ENCODE data around the gene TCEAL9.
"Not testable (repeated sequence)": the region's sequence is repeated elsewhere in the genome, so short reads cannot be mapped to it uniquely, and the experiment has no call there.

Gene TCEAL9

GRCh38 chrX:103347682-103348397 lies 8.5 kb upstream of the TCEAL9 start:
- Histone ChIP-seq H3K9ac (ENCODE audit: low read depth in 1 of 2, low read length in 2 of 2) (no peak overlapping the region), H3K9me3 (ENCODE audit: control insufficient read depth in 1 of 2, low read length in 2 of 2) (no peaks in the 10 kb centered on the region), H3K4me1 (ENCODE audit: control insufficient read depth in 1 of 2, insufficient read depth in 2 of 2, low read length in 2 of 2) (no peaks in the 10 kb centered on the region), H3K27me3 (ENCODE audit: control insufficient read depth in 1 of 2, insufficient read depth in 2 of 2, low read length in 2 of 2) (no peaks in the 10 kb centered on the region), H3K4me3 (ENCODE audit: low read depth in 1 of 2, low read length in 2 of 2) (no peak overlapping the region), H3K27ac (ENCODE audit: low read depth, low read length) (no peak overlapping the region), H3K36me3 (ENCODE audit: control insufficient read depth in 1 of 2, insufficient read depth in 2 of 2, low read length in 2 of 2) (no peaks in the 10 kb centered on the region)

GRCh38 chrX:103356858-103357257 lies 552 bp downstream of the TCEAL9 start:
- Histone ChIP-seq H3K4me3 (ENCODE audit: low read depth in 1 of 2, low read length in 2 of 2) (peak overlapping the region; percentile 69 to 84), H3K9ac (ENCODE audit: low read depth in 1 of 2, low read length in 2 of 2) (peak overlapping the region; percentile 51 to 87), H3K36me3 (ENCODE audit: control insufficient read depth in 1 of 2, insufficient read depth in 2 of 2, low read length in 2 of 2) (no peaks in the 10 kb centered on the region), H3K27ac (ENCODE audit: low read depth, low read length) (peak overlapping the region; percentile 82), H3K4me1 (ENCODE audit: control insufficient read depth in 1 of 2, insufficient read depth in 2 of 2, low read length in 2 of 2) (no peaks in the 10 kb centered on the region), H3K9me3 (ENCODE audit: control insufficient read depth in 1 of 2, low read length in 2 of 2) (no peaks in the 10 kb centered on the region), H3K27me3 (ENCODE audit: control insufficient read depth in 1 of 2, insufficient read depth in 2 of 2, low read length in 2 of 2) (no peaks in the 10 kb centered on the region)

- Histone ChIP-seq H3K27me3 (ENCODE audit: control insufficient read depth in 1 of 2, insufficient read depth in 2 of 2, low read length in 2 of 2) (no peaks in the 10 kb centered on the region), H3K4me1 (ENCODE audit: control insufficient read depth in 1 of 2, insufficient read depth in 2 of 2, low read length in 2 of 2) (no peaks in the 10 kb centered on the region), H3K36me3 (ENCODE audit: control insufficient read depth in 1 of 2, insufficient read depth in 2 of 2, low read length in 2 of 2) (no peaks in the 10 kb centered on the region), H3K27ac (ENCODE audit: low read depth, low read length) (no peak overlapping the region), H3K9ac (ENCODE audit: low read depth in 1 of 2, low read length in 2 of 2) (no peak overlapping the region), H3K4me3 (ENCODE audit: low read depth in 1 of 2, low read length in 2 of 2) (no peak overlapping the region), H3K9me3 (ENCODE audit: control insufficient read depth in 1 of 2, low read length in 2 of 2) (no peaks in the 10 kb centered on the region)
Measured at GRCh38 chrX:103357871-103358270, 1.6 kb downstream of the TCEAL9 start.

DNA sequence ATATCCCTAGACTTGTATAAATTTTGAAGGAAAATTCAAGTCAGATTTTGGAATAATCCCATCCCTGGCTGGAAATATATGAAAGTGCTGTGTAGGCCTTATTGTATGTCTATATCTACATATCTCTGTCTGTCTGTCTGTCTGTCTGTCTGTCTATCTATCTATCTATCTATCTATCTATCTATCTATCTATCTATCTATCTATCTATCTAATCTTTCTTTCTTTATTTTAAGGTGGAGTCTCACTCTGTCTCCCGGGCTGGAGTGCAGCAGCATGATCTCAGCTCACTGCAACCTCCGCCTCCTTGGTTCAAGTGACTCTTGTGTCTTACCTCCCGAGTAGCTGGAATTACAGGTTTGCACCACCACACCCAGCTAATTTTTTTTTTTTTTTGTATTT lies 3.3 kb downstream of the TCEAL9 start:
- H3K27me3 ChIP-seq (ENCODE audit: control insufficient read depth in 1 of 2, insufficient read depth in 2 of 2, low read length in 2 of 2); H3K4me1 ChIP-seq (ENCODE audit: control insufficient read depth in 1 of 2, insufficient read depth in 2 of 2, low read length in 2 of 2); H3K36me3 ChIP-seq (ENCODE audit: control insufficient read depth in 1 of 2, insufficient read depth in 2 of 2, low read length in 2 of 2); H3K27ac ChIP-seq (ENCODE audit: low read depth, low read length); H3K4me3 ChIP-seq (ENCODE audit: low read depth in 1 of 2, low read length in 2 of 2); H3K9ac ChIP-seq (ENCODE audit: low read depth in 1 of 2, low read length in 2 of 2); H3K9me3 ChIP-seq (ENCODE audit: control insufficient read depth in 1 of 2, low read length in 2 of 2): not testable (repeated sequence)

DNA sequence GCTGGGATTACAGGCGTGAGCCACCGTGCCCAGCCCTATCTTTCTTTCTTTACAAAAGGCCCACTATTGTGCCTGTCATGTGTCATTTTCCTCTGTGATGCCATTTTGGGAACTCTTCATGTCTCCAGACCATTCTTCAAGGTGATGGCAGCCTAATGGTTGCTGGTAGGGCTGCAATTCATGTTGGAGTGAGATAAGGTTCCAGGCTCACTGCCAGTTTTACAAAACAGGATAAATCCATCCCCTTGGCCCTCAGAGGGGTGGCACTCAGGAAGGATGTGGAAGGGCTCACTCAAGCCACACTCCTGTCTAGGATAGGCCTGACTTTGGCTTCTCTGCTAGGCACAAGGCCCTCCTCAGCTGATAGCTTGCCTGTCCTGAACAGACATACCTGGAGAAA lies 3.8 kb downstream of the TCEAL9 start:
- no peaks in the 10 kb centered on the region for H3K27me3 ChIP-seq (ENCODE audit: control insufficient read depth in 1 of 2, insufficient read depth in 2 of 2, low read length in 2 of 2)
- no peaks in the 10 kb centered on the region for H3K4me1 ChIP-seq (ENCODE audit: control insufficient read depth in 1 of 2, insufficient read depth in 2 of 2, low read length in 2 of 2)
- no peak overlapping the region for H3K27ac ChIP-seq (ENCODE audit: low read depth, low read length)
- no peaks in the 10 kb centered on the region for H3K9me3 ChIP-seq (ENCODE audit: control insufficient read depth in 1 of 2, low read length in 2 of 2)
- no peaks in the 10 kb centered on the region for H3K36me3 ChIP-seq (ENCODE audit: control insufficient read depth in 1 of 2, insufficient read depth in 2 of 2, low read length in 2 of 2)
- no peak overlapping the region for H3K4me3 ChIP-seq (ENCODE audit: low read depth in 1 of 2, low read length in 2 of 2)
- no peak overlapping the region for H3K9ac ChIP-seq (ENCODE audit: low read depth in 1 of 2, low read length in 2 of 2)

DNA sequence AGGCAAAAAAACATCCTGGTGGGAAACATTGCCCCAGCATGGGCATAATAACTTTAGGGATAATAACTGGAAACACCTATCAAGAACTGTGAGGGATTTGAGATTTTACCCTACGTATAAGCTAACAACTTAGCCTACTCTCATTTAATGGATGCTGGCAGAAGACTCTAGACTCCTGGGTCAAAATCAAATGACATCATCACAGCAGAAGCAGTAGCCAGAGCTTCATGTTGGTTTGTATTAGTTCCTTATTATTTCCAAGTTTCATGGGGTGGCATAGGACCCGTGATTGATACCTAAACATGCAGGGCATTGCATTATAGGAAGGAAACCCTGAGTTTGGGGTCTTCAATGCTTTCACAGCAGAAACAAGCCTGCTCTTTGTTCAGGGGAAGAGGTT lies 4.6 kb downstream of the TCEAL9 start:
- H3K27me3 ChIP-seq (ENCODE audit: control insufficient read depth in 1 of 2, insufficient read depth in 2 of 2, low read length in 2 of 2) = no peaks in the 10 kb centered on the region
- no peak overlapping the region for H3K9ac ChIP-seq (ENCODE audit: low read depth in 1 of 2, low read length in 2 of 2)
- no peaks in the 10 kb centered on the region for H3K4me1 ChIP-seq (ENCODE audit: control insufficient read depth in 1 of 2, insufficient read depth in 2 of 2, low read length in 2 of 2)
- H3K9me3 ChIP-seq (ENCODE audit: control insufficient read depth in 1 of 2, low read length in 2 of 2) = no peaks in the 10 kb centered on the region
- no peak overlapping the region for H3K4me3 ChIP-seq (ENCODE audit: low read depth in 1 of 2, low read length in 2 of 2)
- no peaks in the 10 kb centered on the region for H3K36me3 ChIP-seq (ENCODE audit: control insufficient read depth in 1 of 2, insufficient read depth in 2 of 2, low read length in 2 of 2)
- no peak overlapping the region for H3K27ac ChIP-seq (ENCODE audit: low read depth, low read length)

- Histone ChIP-seq H3K4me1 (ENCODE audit: control insufficient read depth in 1 of 2, insufficient read depth in 2 of 2, low read length in 2 of 2) (no peaks in the 10 kb centered on the region), H3K27me3 (ENCODE audit: control insufficient read depth in 1 of 2, insufficient read depth in 2 of 2, low read length in 2 of 2) (no peaks in the 10 kb centered on the region), H3K4me3 (ENCODE audit: low read depth in 1 of 2, low read length in 2 of 2) (no peak overlapping the region), H3K27ac (ENCODE audit: low read depth, low read length) (no peak overlapping the region), H3K9me3 (ENCODE audit: control insufficient read depth in 1 of 2, low read length in 2 of 2) (no peaks in the 10 kb centered on the region), H3K36me3 (ENCODE audit: control insufficient read depth in 1 of 2, insufficient read depth in 2 of 2, low read length in 2 of 2) (no peaks in the 10 kb centered on the region), H3K9ac (ENCODE audit: low read depth in 1 of 2, low read length in 2 of 2) (no peak overlapping the region)
Measured at GRCh38 chrX:103361798-103362197, 5.5 kb downstream of the TCEAL9 start.

DNA sequence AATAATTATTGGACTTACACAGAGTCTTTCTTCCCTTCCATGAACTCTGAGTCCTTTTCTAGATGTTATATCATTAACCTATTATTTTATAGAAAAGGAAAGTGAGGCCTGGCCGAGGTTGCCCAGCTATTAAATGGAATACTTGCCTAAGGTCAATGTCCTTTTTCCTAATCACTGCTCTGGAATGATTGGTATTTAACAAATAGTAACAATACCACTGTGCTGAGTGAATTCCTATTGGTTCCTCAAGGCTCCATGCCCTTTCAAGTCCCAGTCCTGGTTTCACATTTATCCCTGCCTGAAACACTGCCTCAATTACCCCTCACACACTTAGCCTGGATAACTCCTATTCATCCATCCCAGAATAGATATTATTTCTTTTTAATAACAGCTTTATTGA lies 6.2 kb downstream of the TCEAL9 start:
- H3K27ac ChIP-seq (ENCODE audit: low read depth, low read length) = no peak overlapping the region
- H3K4me1 ChIP-seq (ENCODE audit: control insufficient read depth in 1 of 2, insufficient read depth in 2 of 2, low read length in 2 of 2) = no peaks in the 10 kb centered on the region
- no peak overlapping the region for H3K4me3 ChIP-seq (ENCODE audit: low read depth in 1 of 2, low read length in 2 of 2)
- H3K36me3 ChIP-seq (ENCODE audit: control insufficient read depth in 1 of 2, insufficient read depth in 2 of 2, low read length in 2 of 2) = no peaks in the 10 kb centered on the region
- no peak overlapping the region for H3K9ac ChIP-seq (ENCODE audit: low read depth in 1 of 2, low read length in 2 of 2)
- no peaks in the 10 kb centered on the region for H3K9me3 ChIP-seq (ENCODE audit: control insufficient read depth in 1 of 2, low read length in 2 of 2)
- H3K27me3 ChIP-seq (ENCODE audit: control insufficient read depth in 1 of 2, insufficient read depth in 2 of 2, low read length in 2 of 2) = no peaks in the 10 kb centered on the region

DNA sequence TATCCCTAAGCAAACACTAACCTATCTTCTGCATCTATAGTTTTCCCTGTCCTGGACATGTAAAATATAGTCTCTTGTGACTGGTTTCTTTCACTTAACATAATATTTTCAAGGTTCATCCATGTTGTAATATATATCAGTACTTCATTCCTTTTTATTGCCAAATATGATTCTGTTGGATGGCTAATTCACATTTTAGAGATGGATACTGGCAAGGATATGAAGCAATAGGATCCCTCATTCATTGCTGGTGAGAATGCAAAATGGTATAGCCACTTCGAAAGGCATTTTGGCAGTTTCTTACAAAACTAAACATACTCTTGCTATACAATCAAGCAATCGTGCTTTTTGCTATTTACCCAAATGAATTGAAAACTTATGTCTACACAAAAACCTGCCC lies 6.7 kb downstream of the TCEAL9 start:
- Histone ChIP-seq H3K27ac (ENCODE audit: low read depth, low read length) (no peak overlapping the region), H3K27me3 (ENCODE audit: control insufficient read depth in 1 of 2, insufficient read depth in 2 of 2, low read length in 2 of 2) (no peaks in the 10 kb centered on the region), H3K4me3 (ENCODE audit: low read depth in 1 of 2, low read length in 2 of 2) (no peak overlapping the region), H3K9me3 (ENCODE audit: control insufficient read depth in 1 of 2, low read length in 2 of 2) (no peaks in the 10 kb centered on the region), H3K36me3 (ENCODE audit: control insufficient read depth in 1 of 2, insufficient read depth in 2 of 2, low read length in 2 of 2) (no peaks in the 10 kb centered on the region), H3K9ac (ENCODE audit: low read depth in 1 of 2, low read length in 2 of 2) (no peak overlapping the region), H3K4me1 (ENCODE audit: control insufficient read depth in 1 of 2, insufficient read depth in 2 of 2, low read length in 2 of 2) (no peaks in the 10 kb centered on the region)

GRCh38 chrX:103367502-103367901 lies 11.2 kb downstream of the TCEAL9 start:
- H3K27me3 ChIP-seq (ENCODE audit: control insufficient read depth in 1 of 2, insufficient read depth in 2 of 2, low read length in 2 of 2) = no peaks in the 10 kb centered on the region
- H3K4me3 ChIP-seq (ENCODE audit: low read depth in 1 of 2, low read length in 2 of 2) = no peak overlapping the region
- H3K4me1 ChIP-seq (ENCODE audit: control insufficient read depth in 1 of 2, insufficient read depth in 2 of 2, low read length in 2 of 2) = no peaks in the 10 kb centered on the region
- H3K9ac ChIP-seq (ENCODE audit: low read depth in 1 of 2, low read length in 2 of 2) = no peak overlapping the region
- H3K36me3 ChIP-seq (ENCODE audit: control insufficient read depth in 1 of 2, insufficient read depth in 2 of 2, low read length in 2 of 2) = no peaks in the 10 kb centered on the region
- no peaks in the 10 kb centered on the region for H3K9me3 ChIP-seq (ENCODE audit: control insufficient read depth in 1 of 2, low read length in 2 of 2)
- no peak overlapping the region for H3K27ac ChIP-seq (ENCODE audit: low read depth, low read length)

- Histone ChIP-seq H3K4me3 (ENCODE audit: low read depth in 1 of 2, low read length in 2 of 2) (no peak overlapping the region), H3K9me3 (ENCODE audit: control insufficient read depth in 1 of 2, low read length in 2 of 2) (no peaks in the 10 kb centered on the region), H3K9ac (ENCODE audit: low read depth in 1 of 2, low read length in 2 of 2) (no peak overlapping the region), H3K27me3 (ENCODE audit: control insufficient read depth in 1 of 2, insufficient read depth in 2 of 2, low read length in 2 of 2) (no peaks in the 10 kb centered on the region), H3K36me3 (ENCODE audit: control insufficient read depth in 1 of 2, insufficient read depth in 2 of 2, low read length in 2 of 2) (no peaks in the 10 kb centered on the region), H3K4me1 (ENCODE audit: control insufficient read depth in 1 of 2, insufficient read depth in 2 of 2, low read length in 2 of 2) (no peaks in the 10 kb centered on the region), H3K27ac (ENCODE audit: low read depth, low read length) (no peak overlapping the region)
Measured at GRCh38 chrX:103369479-103369878, 13.2 kb downstream of the TCEAL9 start.

Measured in duodenal mucosa (tissue), 2 donors.